CD4-positive, alpha-beta T cell treated with Interleukin-1 beta for 1 hour (primary cell): ENCODE data around the gene KCNMA1.
"Not testable (repeated sequence)": the region's sequence is repeated elsewhere in the genome, so short reads cannot be mapped to it uniquely, and the experiment has no call there.

Experiments
- DNase-seq, 2 donors: peaks; one replicate each; pipeline ENCODE4 v3.0.0-alpha.2; 2020 to 2022

Gene KCNMA1

GRCh38 chr10:77357185-77357584, 280.4 kb downstream of the KCNMA1 start:
- DNase-seq, result no peak

GRCh38 chr10:77355844-77356243, 281.8 kb downstream of the KCNMA1 start:
- DNase-seq, result no peak

- no peak for DNase-seq
These were observed 286.2 kb downstream of the KCNMA1 start for GRCh38 chr10:77351386-77351785.

GRCh38 chr10:77350711-77351119, 286.9 kb downstream of the KCNMA1 start:
- no peak for DNase-seq

DNA sequence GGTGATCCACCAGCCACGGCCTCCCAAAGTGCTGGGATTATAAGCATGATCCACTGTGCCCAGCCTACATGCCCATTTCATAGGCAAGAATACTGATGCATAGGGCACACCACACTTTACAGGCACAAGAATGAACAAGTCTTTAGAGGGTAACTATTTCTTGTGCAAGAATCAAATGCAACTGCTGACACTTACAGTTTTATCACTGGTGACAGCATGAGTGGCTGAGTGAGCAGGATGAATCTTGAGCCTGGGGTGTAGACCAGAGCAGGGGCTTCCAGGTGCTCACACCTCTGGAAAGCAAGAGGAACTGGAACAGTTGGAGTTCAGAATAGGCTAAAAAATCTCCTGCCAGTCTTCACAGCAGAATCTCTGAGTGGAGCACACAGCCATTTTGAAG, 287.5 kb downstream of the KCNMA1 start:
- DNase-seq, result no peak

DNA sequence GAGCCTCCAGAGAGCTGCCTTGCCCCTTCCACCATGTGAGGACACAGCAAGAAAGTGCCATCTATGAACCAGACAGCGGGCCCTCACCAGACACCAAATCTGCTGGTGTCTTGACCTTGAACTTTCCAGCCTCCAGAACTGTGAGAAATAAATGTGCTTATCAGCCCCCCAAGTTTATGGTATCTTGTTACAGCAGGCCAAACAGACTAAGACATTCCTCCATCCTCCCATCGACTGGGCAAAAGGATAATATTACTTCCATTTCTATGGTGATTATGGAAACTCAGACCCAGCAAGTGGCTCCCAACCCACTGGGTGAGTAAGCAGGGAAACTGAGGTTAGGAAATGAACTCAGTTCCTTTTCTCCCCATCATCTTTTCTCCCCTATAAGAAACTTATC, 288.4 kb downstream of the KCNMA1 start:
- no peak for DNase-seq

DNA sequence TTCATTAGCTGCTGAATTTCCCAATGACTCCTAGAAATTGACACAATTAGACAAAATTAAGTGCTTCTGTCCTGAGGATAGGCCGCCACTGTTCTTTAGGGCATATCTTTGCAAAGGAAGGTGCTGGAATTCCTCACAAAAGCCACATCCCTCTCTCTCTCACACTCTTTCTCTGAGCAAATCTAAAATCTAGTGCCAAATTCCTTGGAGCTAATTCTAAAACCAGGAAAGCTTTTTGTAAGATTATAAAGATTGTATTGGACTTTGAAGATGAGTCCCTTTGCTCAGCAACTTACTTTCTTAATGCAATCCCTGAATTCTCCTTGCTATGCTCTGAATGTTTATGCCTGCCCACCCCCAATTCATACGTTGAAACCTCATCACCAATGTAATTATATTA, 288.9 kb downstream of the KCNMA1 start:
- no peak for DNase-seq

DNA sequence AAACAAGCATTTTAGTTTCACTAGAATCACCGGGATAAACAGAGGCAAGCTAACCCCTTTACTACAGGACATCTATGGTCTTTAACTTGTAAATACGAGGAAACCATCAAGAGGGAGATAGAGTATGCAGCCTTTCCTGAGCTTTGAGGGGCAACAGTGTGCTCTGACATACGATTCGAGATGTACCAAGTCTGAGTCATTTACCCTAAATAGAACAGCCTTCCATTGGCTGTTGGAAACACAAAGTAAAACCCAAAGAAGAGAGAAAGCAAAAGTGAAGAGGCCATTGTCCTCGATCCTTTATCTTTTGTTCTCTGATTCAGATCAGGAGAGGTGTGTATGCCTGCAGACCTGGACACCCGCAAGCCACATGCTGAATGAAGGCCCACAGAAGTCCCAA, 289.5 kb downstream of the KCNMA1 start:
- DNase-seq, result no peak

GRCh38 chr10:77347052-77347451, 290.6 kb downstream of the KCNMA1 start:
- DNase-seq, result no peak

- no peak for DNase-seq
These were observed 296.6 kb downstream of the KCNMA1 start for GRCh38 chr10:77341055-77341454.

- not testable (repeated sequence) for DNase-seq
These were observed 297.7 kb downstream of the KCNMA1 start for GRCh38 chr10:77339872-77340271.

DNA sequence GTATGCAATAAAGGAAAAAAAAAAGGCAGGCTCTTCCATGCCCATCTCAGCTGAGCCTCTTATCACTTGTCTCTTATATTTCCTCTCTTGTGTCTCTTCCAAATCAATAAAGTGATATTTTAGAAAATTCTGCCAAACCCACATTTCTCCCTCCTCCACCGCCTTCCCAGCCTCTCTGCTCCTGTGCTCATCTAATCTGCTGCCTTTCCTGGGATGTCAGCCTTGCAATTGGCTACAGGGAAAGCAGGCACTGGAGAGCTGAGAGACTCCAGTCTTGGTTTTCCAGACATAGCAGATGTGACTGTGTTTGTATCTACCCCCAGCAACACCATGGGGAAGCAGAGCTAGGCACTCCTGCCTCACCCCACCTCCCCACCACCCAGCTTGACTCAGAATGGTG, 298.4 kb downstream of the KCNMA1 start:
- no peak for DNase-seq

- DNase-seq, result no peak
These were observed 299.5 kb downstream of the KCNMA1 start for GRCh38 chr10:77338143-77338542.

- DNase-seq, result no peak
These were observed 303.1 kb downstream of the KCNMA1 start for GRCh38 chr10:77334501-77334900.

DNA sequence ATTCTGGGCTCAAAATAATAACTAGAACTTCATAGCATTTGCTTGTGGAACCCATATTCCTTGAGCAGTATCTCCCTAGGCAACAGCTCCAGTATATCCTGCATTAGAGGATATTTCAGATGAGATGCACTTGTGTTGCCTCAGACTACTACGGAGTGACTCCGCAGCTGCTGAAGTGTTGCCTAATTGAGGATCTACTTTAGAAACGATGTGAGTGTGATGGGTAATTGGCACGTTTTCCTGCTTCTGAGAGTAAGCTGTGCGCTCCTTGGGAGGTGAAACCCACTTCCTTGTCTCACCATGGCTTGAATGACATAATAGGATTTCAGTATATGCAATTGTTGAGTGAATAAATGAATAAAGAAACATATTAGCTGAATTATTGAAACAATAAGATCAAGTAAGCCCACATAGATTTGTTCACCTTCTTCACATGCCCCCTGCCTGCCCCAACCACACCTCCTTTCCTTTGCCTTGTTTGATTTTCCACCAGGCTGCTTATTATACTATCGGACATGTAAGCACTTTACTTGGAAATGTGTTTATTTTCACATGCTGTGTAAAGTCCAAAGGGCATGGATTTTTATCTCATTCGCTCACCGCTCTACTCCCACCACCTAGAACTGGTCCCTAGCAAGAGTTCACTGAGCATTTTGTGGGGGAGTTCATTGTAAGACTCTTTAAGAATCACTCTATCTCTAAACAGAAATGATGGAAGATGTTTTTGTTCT, 303.8 kb downstream of the KCNMA1 start:
- DNase-seq, result no peak

DNA sequence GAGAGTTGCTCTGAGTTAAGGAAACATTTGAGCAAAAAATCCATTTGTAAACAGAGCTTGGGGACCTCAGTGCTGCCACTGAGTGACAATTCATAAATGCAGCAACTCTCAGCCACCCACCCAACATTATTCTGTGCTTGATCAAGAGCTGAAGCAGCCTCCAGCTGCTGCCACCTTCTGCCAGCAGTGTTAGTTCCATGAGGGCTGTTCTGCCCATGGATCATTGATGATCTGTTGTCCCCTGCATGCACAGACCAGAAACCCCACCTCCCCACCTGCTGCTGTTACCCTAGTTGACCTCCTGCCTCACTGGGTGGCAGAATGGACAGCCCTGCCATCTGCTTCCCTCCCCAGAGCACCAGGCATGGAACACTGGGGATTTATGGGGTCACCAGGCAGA, 305.4 kb downstream of the KCNMA1 start:
- DNase-seq, result no peak

DNA sequence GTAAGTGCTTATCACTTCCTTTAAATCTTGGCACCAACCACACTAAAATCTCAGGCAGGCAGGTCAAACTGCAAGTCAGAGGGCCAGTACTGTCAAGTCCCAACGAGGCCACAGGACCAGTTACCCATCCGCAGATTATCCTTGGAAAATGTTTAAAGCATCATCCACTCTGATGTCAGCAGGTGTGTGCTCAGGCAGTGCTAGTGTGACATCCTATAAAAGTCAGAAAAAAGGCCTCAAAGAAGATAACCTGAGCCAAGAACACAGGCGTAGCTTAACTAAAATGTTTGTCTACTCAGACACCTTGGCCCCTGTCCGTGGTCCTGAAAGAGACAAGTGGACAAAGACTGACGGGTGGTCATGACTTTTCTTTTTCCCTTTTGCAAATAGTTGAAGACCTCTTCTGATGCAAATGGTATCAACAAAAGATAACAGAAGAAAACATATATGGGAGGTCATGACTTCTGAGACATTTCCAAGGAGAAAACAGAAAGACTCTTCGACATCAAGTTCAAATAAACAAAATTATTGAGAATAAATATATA, 309.3 kb downstream of the KCNMA1 start:
- no peak for DNase-seq

- no peak for DNase-seq
These were observed 312.4 kb downstream of the KCNMA1 start for GRCh38 chr10:77325233-77325537.

DNA sequence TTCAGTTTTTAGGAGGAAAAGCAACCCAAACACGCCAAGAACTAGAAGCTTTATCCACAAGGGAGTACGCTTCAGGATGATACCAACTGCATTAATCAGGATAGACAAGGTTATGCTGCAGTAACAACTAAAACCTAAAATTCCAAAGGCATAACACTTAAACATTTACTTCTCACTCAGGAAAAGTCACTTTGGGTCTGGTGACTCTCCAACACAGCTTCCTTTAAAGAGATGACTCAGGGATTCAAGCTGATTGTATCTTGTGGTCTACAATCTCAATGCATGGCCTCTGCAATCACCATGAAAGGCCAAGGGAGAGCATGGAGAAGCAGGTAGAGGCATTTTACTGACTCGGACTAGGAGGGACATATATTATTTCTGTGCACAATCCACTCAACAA, 315.8 kb downstream of the KCNMA1 start:
- no peak for DNase-seq

DNA sequence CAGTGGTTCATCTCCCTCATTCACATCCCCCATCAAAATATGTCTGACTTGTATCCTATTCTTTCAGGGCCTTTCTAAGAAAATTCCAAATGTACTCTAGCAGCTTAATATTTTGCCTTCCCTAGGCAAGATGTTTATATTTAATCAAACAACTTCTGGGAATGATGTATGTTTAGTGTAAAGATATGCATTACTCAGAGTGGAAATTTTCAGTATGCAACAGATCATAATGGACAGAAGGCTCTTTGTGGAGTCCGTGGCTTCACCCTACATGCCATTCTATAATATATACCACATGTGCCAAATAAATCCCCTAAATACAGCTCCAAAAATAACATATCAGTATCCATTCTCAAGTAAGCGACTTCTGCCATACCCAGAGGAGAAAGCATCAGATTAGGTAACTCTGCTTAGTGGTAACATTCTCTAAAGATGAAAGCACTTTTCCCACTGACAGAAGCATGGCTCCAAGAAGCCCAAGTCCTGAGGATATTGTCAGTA, 316.6 kb downstream of the KCNMA1 start:
- DNase-seq, result no peak

DNA sequence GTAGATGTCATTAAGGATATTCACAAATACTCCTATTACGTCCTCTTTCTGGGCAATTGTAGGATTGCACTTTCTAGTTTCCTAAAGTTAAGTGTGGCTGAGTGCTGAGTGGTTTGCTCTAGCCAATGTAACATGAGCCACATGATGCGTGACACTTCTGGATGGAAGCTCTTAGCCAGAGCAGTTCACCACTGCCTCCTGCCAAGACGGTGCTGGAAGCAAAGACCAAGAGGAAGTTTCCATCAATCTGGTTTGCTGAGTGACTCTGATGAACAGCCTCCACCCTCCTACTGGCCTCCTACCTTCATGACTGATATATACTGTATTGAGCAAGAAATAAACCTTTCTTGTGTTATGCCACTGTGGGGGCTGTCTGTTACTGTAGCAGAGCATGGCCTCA, 318.1 kb downstream of the KCNMA1 start:
- DNase-seq, result no peak

DNA sequence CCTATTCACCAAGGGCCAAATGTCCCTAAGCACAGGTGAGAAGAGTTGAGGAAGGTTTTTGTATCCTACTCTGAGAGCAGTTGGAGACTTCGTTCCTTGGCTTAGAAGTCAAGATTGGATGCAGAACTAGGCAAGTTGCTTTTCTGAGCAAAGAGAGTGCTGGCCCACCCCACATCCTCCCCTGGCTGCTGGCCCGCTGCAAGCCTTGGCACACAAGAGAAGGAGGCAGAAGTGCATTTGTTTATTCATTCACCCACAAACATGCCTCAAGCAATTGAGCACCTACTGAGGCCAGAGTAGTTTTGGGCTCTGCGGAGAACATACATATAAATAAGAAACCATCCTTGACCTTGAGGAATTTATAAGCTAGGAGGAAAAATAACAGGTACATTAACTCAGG, 318.9 kb downstream of the KCNMA1 start:
- no peak for DNase-seq

- no peak for DNase-seq
These were observed 320.4 kb downstream of the KCNMA1 start for GRCh38 chr10:77317221-77317620.

- no peak for DNase-seq
These were observed 322.0 kb downstream of the KCNMA1 start for GRCh38 chr10:77315496-77316129.
